PFSK-1 (cell line): ENCODE results near the gene DDX52.

ENCODE experiments used
- FOXP2 ChIP-seq: optimal IDR thresholded peaks from 2 replicates; pipeline ENCODE3; 2011; ENCODE audit warnings: borderline replicate concordance, control low read depth, inconsistent platforms; ENCODE audit not compliant: insufficient read depth; ENCODE audit errors: extremely low read length, extremely low read depth
- POLR2AphosphoS5 ChIP-seq: IDR thresholded peaks from 2 replicates; pipeline ENCODE4 v1.6.1; 2012; ENCODE audit warnings: low read depth, mild to moderate bottlenecking, control low read depth, low read length, moderate library complexity
- SIN3A ChIP-seq: IDR thresholded peaks from 2 replicates; pipeline ENCODE4 v1.6.1; 2012; ENCODE audit warnings: mild to moderate bottlenecking, low read length, moderate library complexity, borderline replicate concordance; ENCODE audit not compliant: insufficient read depth
- TAF1 ChIP-seq: IDR thresholded peaks from 2 replicates; pipeline ENCODE4 v1.6.1; 2012; ENCODE audit warnings: low read length, control low read depth, borderline replicate concordance; ENCODE audit not compliant: insufficient read depth
- TF ChIP-seq, protein P1 (sequence below), 2 experiments: IDR thresholded peaks; 2 replicates each; pipeline versions ENCODE4 v1.6.1 to v1.8.0; 2011 to 2012; ENCODE audit warnings: low read depth in 2 of 2, low read length in 2 of 2, control low read depth in 1 of 2, inconsistent platforms in 1 of 2, mild to moderate bottlenecking in 1 of 2, moderate library complexity in 1 of 2; ENCODE audit not compliant: insufficient read depth in 1 of 2

DDX52 gene

GRCh38 chr17:37564252-37564651, 79.0 kb downstream of the DDX52 start:
- TF ChIP-seq, protein P1, sequence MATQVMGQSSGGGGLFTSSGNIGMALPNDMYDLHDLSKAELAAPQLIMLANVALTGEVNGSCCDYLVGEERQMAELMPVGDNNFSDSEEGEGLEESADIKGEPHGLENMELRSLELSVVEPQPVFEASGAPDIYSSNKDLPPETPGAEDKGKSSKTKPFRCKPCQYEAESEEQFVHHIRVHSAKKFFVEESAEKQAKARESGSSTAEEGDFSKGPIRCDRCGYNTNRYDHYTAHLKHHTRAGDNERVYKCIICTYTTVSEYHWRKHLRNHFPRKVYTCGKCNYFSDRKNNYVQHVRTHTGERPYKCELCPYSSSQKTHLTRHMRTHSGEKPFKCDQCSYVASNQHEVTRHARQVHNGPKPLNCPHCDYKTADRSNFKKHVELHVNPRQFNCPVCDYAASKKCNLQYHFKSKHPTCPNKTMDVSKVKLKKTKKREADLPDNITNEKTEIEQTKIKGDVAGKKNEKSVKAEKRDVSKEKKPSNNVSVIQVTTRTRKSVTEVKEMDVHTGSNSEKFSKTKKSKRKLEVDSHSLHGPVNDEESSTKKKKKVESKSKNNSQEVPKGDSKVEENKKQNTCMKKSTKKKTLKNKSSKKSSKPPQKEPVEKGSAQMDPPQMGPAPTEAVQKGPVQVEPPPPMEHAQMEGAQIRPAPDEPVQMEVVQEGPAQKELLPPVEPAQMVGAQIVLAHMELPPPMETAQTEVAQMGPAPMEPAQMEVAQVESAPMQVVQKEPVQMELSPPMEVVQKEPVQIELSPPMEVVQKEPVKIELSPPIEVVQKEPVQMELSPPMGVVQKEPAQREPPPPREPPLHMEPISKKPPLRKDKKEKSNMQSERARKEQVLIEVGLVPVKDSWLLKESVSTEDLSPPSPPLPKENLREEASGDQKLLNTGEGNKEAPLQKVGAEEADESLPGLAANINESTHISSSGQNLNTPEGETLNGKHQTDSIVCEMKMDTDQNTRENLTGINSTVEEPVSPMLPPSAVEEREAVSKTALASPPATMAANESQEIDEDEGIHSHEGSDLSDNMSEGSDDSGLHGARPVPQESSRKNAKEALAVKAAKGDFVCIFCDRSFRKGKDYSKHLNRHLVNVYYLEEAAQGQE (IDR thresholded peaks at IDR 0.05; ENCODE audit: insufficient read depth in 1 of 2, low read depth in 2 of 2, low read length in 2 of 2): no peak
- TF ChIP-seq FOXP2: no peak
- no peak for TF ChIP-seq SIN3A

GRCh38 chr17:37562016-37562745, 81.1 kb downstream of the DDX52 start:
- TF ChIP-seq TAF1 (no peak), SIN3A (no peak), FOXP2 (no peak), POLR2AphosphoS5 (no peak)
- TF ChIP-seq, protein P1 (IDR thresholded peaks at IDR 0.05; ENCODE audit: insufficient read depth in 1 of 2, low read depth in 2 of 2, low read length in 2 of 2): no peak
